Psoas muscle (tissue), 8 donors: ENCODE measurements around the gene SLC41A3. TPM values are rescaled to one million over a fixed set of nuclear protein-coding genes. Genes with fewer than 3 reads are reported as not detected.

Experiments
- ATAC-seq, 4 donors: fragments of 200-7000 bp; cut with Tn5 transposase; one replicate each; pipeline ENCODE4 v1.9.1; 2020; ENCODE audit warnings: moderate library complexity in 3 of 4, mild to moderate bottlenecking in 2 of 4
- DNase-seq, 2 donors: peaks; one replicate each; pipeline ENCODE4 v3.0.0-alpha.2; 2020
- H3K27ac ChIP-seq: fragments of 200-600 bp; one replicate; pipeline ENCODE4 v1.8.0; 2022
- H3K27me3 ChIP-seq, 3 donors: fragments of 200-600 bp in 1 of 3; one replicate each; pipeline versions ENCODE4 v1.6.1 to v1.8.0; 2013 to 2022; ENCODE audit warnings: low read length in 2 of 3, mild to moderate bottlenecking in 2 of 3, moderate library complexity in 1 of 3; ENCODE audit not compliant: insufficient read depth in 3 of 3
- H3K36me3 ChIP-seq, 2 donors: fragments of 200-600 bp in 1 of 2; one replicate each; pipeline versions ENCODE4 v1.6.1 to v1.8.0; 2013 to 2022; ENCODE audit warnings: low read depth in 1 of 2, mild to moderate bottlenecking in 1 of 2, moderate library complexity in 1 of 2; ENCODE audit not compliant: insufficient read depth in 1 of 2
- H3K4me1 ChIP-seq: fragments of 200-600 bp; one replicate; pipeline ENCODE4 v1.8.0; 2022
- H3K4me3 ChIP-seq: fragments of 200-600 bp; one replicate; pipeline ENCODE4 v1.8.0; 2022; ENCODE audit warnings: mild to moderate bottlenecking
- H3K9me3 ChIP-seq: fragments of 200-600 bp; one replicate; pipeline ENCODE4 v1.8.0; 2022
- WGBS, 3 donors: extraction: QIAGEN DNeasy Blood & Tissue Kit; methylation state at CpG; one replicate each; pipeline versions ENCODE4 v1.1.6 to v1.1.7; 2013; 5-methylcytosine and 5-hydroxymethylcytosine counted together
- intact Hi-C, 2 donors: fragments of 100-400 bp; cut with DNase I; formaldehyde crosslinking; loops; one replicate each; pipeline versions ENCODE4 v1.11.0 to v1.14.2; 2022
- polyA plus RNA-seq, 3 donors: library from polyadenylated mRNA; stranded (reverse); fragments of 200-250 nt; gene quantifications; one replicate each; pipeline ENCODE4 v1.2.3, GENCODE V29; 2013
- total RNA-seq, 4 donors: library from RNA; stranded (reverse); fragmentation: NEBNext Ultra II Directional in 2 of 4; extraction: Animal tissue kit (Norgen Biotek cat#: 25700) in 2 of 4; gene quantifications; one replicate each; pipeline versions ENCODE4 v1.2.1 to v1.2.4, GENCODE V29; 2021 to 2023
- TF ChIP-seq, protein P1 (sequence below): fragments of 200-600 bp; IDR thresholded peaks from one replicate; pipeline ENCODE4 v1.8.0; 2022; ENCODE audit warnings: antibody characterized with exemption
- donor health status: healthy with polysubstance abuse.
- donor health status: DM: no; HTN: no; CAD: no; lungs with moderate emphysema.
- donor health status: Bipolar disorder and iron deficiency.
- donor health status: healthy.
- donor health status: DM: yes; HTN: yes; CAD: no.
- donor health status: DM: no; HTN: no; CAD: no.
- donor health status: DM: no; HTN: no; CAD: no.
- donor health status: DM: yes; HTN: yes; CAD: no.

SLC41A3 gene
- total and polyA plus RNA-seq, 7 donors: 28.7 to 58.9 (median 37.5) TPM

DNA sequence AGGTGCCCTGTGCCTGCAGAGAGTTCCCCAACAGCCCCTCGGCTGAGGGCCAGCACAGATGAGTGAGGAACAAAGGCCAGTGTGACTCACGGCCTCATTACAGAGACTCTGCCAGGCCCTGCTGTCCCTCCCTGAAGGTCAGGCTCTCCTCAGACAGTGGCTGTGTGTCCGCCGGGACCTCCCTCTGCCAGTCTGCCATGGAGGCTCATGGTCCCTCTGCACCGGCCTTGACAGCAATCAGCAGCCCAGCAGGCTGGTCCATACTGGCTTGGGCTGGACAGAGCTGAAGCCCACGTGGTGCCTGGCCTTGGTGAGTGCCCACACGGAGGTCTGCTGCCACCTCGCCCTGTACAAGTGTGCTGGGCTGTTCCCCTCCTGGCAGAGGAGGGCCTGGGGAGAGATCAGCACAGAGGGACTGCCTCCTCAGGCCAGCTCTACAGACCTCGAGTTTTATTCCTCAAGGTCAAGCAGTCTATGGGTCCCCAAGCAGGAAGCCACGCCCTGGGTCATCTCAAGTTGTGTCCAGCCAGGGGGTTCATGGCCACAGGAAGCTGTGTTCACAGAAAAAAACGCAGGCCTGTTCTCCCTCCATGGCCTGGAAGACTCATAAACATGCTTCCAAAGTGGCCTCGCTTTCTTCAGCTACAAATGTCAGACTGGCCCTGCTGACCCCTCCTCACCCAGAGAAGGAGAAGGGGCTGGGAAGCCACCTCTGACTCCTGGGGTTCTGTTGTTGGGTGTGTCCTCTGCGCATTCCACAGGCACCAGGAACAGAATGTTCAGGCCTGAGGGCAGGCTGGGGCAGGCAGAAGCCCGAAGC, 27.0 kb downstream of the SLC41A3 start:
- WGBS, 3 donors: 54 to 59% (median 57%) methylated on average over 14 of the region's 14 CpGs

DNA sequence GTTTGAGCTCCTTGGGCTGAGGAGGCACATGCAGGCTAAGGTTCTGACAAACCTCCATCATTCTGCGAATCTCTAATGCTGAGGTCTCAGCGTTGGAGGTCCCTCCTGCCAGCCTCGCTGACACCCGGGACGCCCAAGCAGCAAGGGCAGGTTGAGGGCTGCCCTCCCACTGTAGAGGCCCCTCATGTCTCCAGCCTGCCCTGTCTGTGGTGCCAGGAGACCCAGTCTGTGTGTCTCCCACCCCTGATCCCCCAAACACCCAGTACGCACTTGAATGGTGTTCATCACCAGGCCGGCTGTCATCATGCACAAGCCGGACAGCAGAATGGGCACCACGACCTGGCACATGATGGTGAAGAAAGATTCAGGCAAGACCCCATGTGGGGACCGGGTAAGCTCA, 27.8 kb downstream of the SLC41A3 start:
- peaks cover 49% of the 10 kb centered on the region for H3K4me1 ChIP-seq
- intact Hi-C loops: no loop called here
- H3K27ac ChIP-seq: peak overlapping the region; percentile 60
- DNase-seq: no peak
- no peaks in the 10 kb centered on the region for H3K27me3 ChIP-seq
- H3K9me3 ChIP-seq: no peaks in the 10 kb centered on the region
- TF ChIP-seq, protein P1, sequence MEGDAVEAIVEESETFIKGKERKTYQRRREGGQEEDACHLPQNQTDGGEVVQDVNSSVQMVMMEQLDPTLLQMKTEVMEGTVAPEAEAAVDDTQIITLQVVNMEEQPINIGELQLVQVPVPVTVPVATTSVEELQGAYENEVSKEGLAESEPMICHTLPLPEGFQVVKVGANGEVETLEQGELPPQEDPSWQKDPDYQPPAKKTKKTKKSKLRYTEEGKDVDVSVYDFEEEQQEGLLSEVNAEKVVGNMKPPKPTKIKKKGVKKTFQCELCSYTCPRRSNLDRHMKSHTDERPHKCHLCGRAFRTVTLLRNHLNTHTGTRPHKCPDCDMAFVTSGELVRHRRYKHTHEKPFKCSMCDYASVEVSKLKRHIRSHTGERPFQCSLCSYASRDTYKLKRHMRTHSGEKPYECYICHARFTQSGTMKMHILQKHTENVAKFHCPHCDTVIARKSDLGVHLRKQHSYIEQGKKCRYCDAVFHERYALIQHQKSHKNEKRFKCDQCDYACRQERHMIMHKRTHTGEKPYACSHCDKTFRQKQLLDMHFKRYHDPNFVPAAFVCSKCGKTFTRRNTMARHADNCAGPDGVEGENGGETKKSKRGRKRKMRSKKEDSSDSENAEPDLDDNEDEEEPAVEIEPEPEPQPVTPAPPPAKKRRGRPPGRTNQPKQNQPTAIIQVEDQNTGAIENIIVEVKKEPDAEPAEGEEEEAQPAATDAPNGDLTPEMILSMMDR: no peak
- H3K4me3 ChIP-seq: no peak overlapping the region
- 98 to 99% (median 98%) methylated on average over 10 of the region's 10 CpGs for WGBS, 3 donors
- ATAC-seq: no peak
- H3K36me3 ChIP-seq: no peaks in the 10 kb centered on the region

More for the DNA sequence above, 27.0 kb downstream of the SLC41A3 start:
- H3K9me3 ChIP-seq: no peaks in the 10 kb centered on the region
- H3K27ac ChIP-seq: peak overlapping the region; percentile 60
- H3K4me1 ChIP-seq: peaks cover 57% of the 10 kb centered on the region
- H3K4me3 ChIP-seq: no peak overlapping the region
- H3K27me3 ChIP-seq: no peaks in the 10 kb centered on the region
- intact Hi-C loops: no loop called here
- ATAC-seq (peak; percentile 86 to 95 (median 92)), DNase-seq (peak; percentile 77 to 87)
- TF ChIP-seq, protein P1: no peak
- no peaks in the 10 kb centered on the region for H3K36me3 ChIP-seq

DNA sequence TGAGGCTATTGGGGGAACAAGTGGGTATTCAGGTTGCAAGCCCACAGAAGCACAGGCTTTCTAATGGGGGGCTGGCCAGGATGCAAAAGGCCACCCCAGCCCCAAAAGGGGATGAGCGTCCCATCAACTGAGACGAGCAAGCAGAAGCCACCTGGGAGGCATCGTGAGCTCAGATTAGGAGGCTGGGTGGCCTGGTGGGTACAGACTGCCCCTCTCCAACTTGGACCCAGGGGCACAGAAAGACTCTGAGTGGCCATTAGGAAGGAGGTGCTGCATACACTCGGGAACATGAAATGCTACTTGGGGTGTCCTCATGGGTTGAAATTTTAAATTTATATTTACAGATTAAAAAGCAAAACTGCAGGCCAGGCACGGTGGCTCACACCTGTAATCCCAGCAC, 29.1 kb downstream of the SLC41A3 start:
- H3K4me3 ChIP-seq: no peak overlapping the region
- H3K27ac ChIP-seq: no peak overlapping the region
- WGBS, 3 donors: 93 to 98% (median 94%) methylated on average over 5 of the region's 5 CpGs
- H3K9me3 ChIP-seq: no peaks in the 10 kb centered on the region
- peaks cover 4 to 10% of the 10 kb centered on the region in 2 donors for H3K36me3 ChIP-seq
- intact Hi-C loops: no loop called here
- no peak for DNase-seq
- TF ChIP-seq, protein P1: no peak
- H3K27me3 ChIP-seq: no peaks in the 10 kb centered on the region
- no peak for ATAC-seq
- H3K4me1 ChIP-seq: peaks cover 40% of the 10 kb centered on the region

DNA sequence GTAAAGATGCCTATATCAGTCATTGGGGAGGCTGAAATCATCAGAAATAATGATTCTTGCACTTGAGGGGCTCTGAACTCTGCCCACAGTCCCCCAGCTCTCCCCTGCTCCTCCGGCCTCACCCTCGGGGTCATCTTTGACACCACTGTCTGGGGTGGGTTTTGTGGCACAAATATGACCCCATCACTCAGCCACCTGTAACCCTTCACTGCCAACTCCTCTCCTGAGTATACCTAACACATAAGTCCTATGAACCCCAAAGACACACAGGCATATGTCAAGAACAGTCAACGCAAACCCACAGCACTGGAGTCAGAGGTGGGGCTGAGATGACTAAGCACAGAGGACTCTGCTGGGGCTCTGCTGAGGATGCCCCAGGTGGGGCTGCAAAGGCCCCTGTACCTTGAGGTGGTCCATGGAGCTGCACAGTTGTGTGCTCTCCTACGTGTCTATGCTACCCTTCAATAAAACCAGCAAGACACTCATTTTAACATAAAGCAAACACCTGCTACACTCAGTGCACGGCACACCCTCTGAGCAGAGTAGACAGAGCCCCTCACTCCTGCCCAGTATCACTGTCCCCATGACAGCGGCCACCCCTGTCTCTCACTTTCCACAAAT, 29.9 kb downstream of the SLC41A3 start:
- H3K36me3 ChIP-seq: peaks cover 4 to 10% of the 10 kb centered on the region in 2 donors
- H3K27ac ChIP-seq: no peak overlapping the region
- WGBS, 3 donors: 92 to 97% (median 95%) methylated on average over 6 of the region's 6 CpGs
- DNase-seq (no peak), ATAC-seq (no peak)
- intact Hi-C loops: no loop called here
- peaks cover 32% of the 10 kb centered on the region for H3K4me1 ChIP-seq
- H3K4me3 ChIP-seq: no peak overlapping the region
- TF ChIP-seq, protein P1: no peak
- H3K9me3 ChIP-seq: no peaks in the 10 kb centered on the region
- H3K27me3 ChIP-seq: no peaks in the 10 kb centered on the region
